IPS-20b (cell line): Measurements from ENCODE around the gene ANKRD23.

ENCODE experiments used
- H3K27ac ChIP-seq: one replicate; pipeline ENCODE4 v1.5.1; 2013; ENCODE audit warnings: low read length
- H3K27me3 ChIP-seq: 2 replicates; pipeline ENCODE4 v1.6.1; 2013; ENCODE audit warnings: mild to moderate bottlenecking, low read length, inconsistent platforms; ENCODE audit not compliant: insufficient read depth
- H3K36me3 ChIP-seq: 2 replicates; pipeline ENCODE4 v1.6.1; 2013; ENCODE audit warnings: low read depth, mild to moderate bottlenecking, inconsistent platforms, low read length, moderate library complexity; ENCODE audit not compliant: insufficient read depth
- H3K4me1 ChIP-seq: 2 replicates; pipeline ENCODE4 v1.6.1; 2013; ENCODE audit warnings: mild to moderate bottlenecking, control low read depth, inconsistent platforms, low read length, moderate library complexity; ENCODE audit not compliant: insufficient read depth
- H3K4me3 ChIP-seq: 2 replicates; pipeline ENCODE4 v1.5.1; 2013; ENCODE audit warnings: mild to moderate bottlenecking, low read length, inconsistent platforms
- H3K9ac ChIP-seq: 2 replicates; pipeline ENCODE4 v1.6.1; 2013; ENCODE audit warnings: low read depth, mild to moderate bottlenecking, inconsistent platforms, low read length, moderate library complexity
- H3K9me3 ChIP-seq: 2 replicates; pipeline ENCODE4 v1.6.1; 2013; ENCODE audit warnings: mild to moderate bottlenecking, low read depth, low read length, inconsistent platforms; ENCODE audit not compliant: insufficient read depth

The ANKRD23 gene

DNA sequence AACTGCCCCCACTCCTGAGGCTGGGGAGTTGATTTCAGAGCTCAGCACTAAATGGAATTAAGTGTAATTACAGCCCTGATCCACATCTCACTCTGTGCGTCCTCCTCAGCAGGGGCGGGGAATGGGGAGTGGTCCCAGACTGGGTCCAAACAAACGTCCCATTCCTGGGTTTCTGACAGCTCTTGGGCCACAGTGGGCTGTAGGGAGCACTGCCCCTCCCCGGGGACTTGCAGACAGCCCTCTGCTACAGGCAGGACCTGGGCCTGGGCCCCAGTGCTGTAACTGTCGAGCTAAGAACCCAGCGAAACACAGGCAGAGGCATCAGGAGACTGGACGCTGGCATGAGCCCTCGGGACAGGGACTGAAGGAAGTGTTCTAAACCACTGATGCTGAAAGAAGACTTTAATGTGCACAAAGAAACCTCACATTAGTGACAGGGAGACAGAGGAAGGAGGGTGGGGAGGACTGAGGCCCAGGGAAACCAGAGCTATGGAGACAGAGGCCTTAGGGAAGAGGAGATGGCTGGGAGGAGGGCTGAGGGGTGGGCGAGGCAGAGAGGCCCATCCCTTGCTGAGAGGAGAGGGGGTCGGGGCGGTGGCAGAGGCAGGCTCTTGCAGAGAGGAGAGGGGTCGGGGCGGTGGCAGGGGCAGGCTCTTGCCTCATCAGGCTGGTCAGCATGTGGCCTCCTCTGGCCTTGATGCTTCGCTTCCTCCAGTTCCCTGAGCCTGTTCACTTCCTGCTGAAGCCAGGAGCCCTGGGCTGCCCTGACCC, 31.9 kb upstream of the ANKRD23 start:
- Histone ChIP-seq H3K4me3 (no peak overlapping the region), H3K4me1 (peaks cover 18% of the 10 kb centered on the region; the same call in 1 of the 2 replicates), H3K27me3 (peaks cover 6% of the 10 kb centered on the region; the same call in 1 of the 2 replicates), H3K9me3 (no peaks in the 10 kb centered on the region), H3K9ac (no peak overlapping the region), H3K27ac (no peak overlapping the region), H3K36me3 (no peaks in the 10 kb centered on the region)

DNA sequence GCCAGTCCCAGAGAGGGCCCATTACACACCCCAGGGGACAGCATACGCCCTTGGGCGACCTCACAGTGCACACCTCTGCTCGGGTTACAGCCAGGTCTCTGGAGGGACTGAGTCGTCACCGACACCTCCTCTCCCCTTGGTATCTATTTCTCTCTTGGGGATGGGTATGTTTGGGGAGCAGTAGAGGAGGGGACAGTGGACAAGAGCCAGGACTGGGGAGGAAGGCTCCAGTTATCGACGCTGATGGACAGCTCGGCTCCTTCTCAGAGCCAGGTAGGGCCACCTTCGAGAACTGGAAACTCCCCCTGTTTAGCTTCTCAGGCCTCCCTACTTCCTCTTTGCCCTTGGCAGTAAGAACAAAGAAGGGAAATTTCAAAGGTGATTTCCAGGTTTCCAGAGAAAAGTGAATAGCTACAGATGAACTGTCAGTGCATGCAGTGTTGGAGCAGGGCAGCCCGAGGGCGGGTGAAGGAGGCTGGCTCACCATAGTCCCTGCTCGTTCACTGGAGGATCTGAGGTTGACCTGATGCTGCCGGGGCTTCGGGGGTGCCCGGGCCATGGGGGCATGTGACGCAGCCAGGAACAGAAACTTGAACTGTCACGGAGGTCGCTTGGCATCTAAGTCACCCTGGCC, 30.5 kb upstream of the ANKRD23 start:
- peaks cover 10% of the 10 kb centered on the region for H3K27me3 ChIP-seq
- H3K9me3 ChIP-seq: no peaks in the 10 kb centered on the region
- H3K4me1 ChIP-seq: peaks cover 21% of the 10 kb centered on the region; the same call in 1 of the 2 replicates
- no peak overlapping the region for H3K4me3 ChIP-seq
- no peak overlapping the region for H3K27ac ChIP-seq
- H3K36me3 ChIP-seq: no peaks in the 10 kb centered on the region
- no peak overlapping the region for H3K9ac ChIP-seq

DNA sequence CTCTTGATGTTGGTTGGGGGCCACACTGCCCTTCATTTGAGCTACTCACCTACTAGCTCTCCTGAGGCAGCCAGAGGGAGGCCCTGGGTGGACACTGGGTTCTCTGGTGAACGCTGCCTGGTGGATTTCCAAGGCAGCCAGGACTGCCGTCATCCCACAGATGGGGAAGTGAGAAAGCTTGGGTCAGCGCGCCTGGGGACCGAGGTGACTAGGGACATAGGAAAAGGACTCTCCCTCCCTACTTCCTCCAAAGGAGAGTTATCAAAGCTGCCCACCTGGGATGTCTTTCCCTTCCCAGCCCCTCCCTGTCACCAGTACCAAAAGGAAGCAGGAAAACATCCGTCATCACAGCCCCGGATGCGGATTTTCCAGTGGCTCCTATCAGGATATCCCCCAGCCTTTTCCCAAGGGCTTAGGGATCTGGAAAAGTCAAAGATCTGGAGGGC, 29.9 kb upstream of the ANKRD23 start:
- H3K27ac ChIP-seq: no peak overlapping the region

GRCh38 chr2:96872591-96873349, 28.9 kb upstream of the ANKRD23 start:
- no peaks in the 10 kb centered on the region for H3K9me3 ChIP-seq
- H3K27ac ChIP-seq: no peak overlapping the region
- H3K9ac ChIP-seq: no peak overlapping the region
- no peak overlapping the region for H3K4me3 ChIP-seq
- no peaks in the 10 kb centered on the region for H3K36me3 ChIP-seq
- peaks cover 21% of the 10 kb centered on the region; the same call in 1 of the 2 replicates for H3K4me1 ChIP-seq
- H3K27me3 ChIP-seq: peaks cover 10% of the 10 kb centered on the region

More for the DNA sequence above, 29.9 kb upstream of the ANKRD23 start:
- no peak overlapping the region for H3K4me3 ChIP-seq
- H3K4me1 ChIP-seq: peaks cover 21% of the 10 kb centered on the region; the same call in 1 of the 2 replicates
- H3K9me3 ChIP-seq: no peaks in the 10 kb centered on the region
- H3K9ac ChIP-seq: no peak overlapping the region
- H3K36me3 ChIP-seq: no peaks in the 10 kb centered on the region
- H3K27me3 ChIP-seq: peaks cover 10% of the 10 kb centered on the region

- H3K27me3 ChIP-seq: peaks cover 10% of the 10 kb centered on the region
These were observed 26.9 kb upstream of the ANKRD23 start for GRCh38 chr2:96870626-96871255.

GRCh38 chr2:96869822-96870625, 26.2 kb upstream of the ANKRD23 start, which contains the start of gene SEMA4C:
Gene SEMA4C (minus strand): TSS chr2:96870080. CDS start chr2:96867886, 2,194 bp downstream.
- Histone ChIP-seq H3K27me3 (peaks cover 10% of the 10 kb centered on the region), H3K27ac (peak within 1 kb of the TSS; percentile 85), H3K9ac (peak within 1 kb of the TSS; percentile 98)

More at GRCh38 chr2:96870626-96871255, 26.9 kb upstream of the ANKRD23 start:
- Histone ChIP-seq H3K9ac (peak overlapping the region; percentile 98; the same call in 1 of the 2 replicates), H3K4me3 (peak overlapping the region; percentile 90), H3K36me3 (peaks cover 20% of the 10 kb centered on the region), H3K9me3 (no peaks in the 10 kb centered on the region), H3K27ac (no peak overlapping the region), H3K4me1 (peaks cover 19% of the 10 kb centered on the region)

GRCh38 chr2:96869281-96869821, 25.5 kb upstream of the ANKRD23 start:
- Histone ChIP-seq H3K27me3 (peaks cover 10% of the 10 kb centered on the region), H3K27ac (peak overlapping the region; percentile 85), H3K4me1 (peaks cover 8% of the 10 kb centered on the region), H3K9me3 (no peaks in the 10 kb centered on the region), H3K36me3 (peaks cover 34% of the 10 kb centered on the region), H3K4me3 (peak overlapping the region; percentile 90; the same call in 1 of the 2 replicates), H3K9ac (peak overlapping the region; percentile 98; the same call in 1 of the 2 replicates)

More at GRCh38 chr2:96869822-96870625, 26.2 kb upstream of the ANKRD23 start, which contains the start of gene SEMA4C:
- peak within 1 kb of the TSS; percentile 90 for H3K4me3 ChIP-seq
- H3K36me3 ChIP-seq: peaks cover 27% of the 10 kb centered on the region
- H3K4me1 ChIP-seq: peaks cover 12% of the 10 kb centered on the region
- no peaks in the 10 kb centered on the region for H3K9me3 ChIP-seq

- Histone ChIP-seq H3K4me1 (peaks cover 8% of the 10 kb centered on the region), H3K9me3 (no peaks in the 10 kb centered on the region), H3K9ac (peak overlapping the region; percentile 98), H3K4me3 (peak overlapping the region; percentile 90), H3K27ac (peak overlapping the region; percentile 85), H3K27me3 (peaks cover 10% of the 10 kb centered on the region), H3K36me3 (peaks cover 40% of the 10 kb centered on the region)
These were observed 24.9 kb upstream of the ANKRD23 start for GRCh38 chr2:96868555-96869280.

- H3K4me1 ChIP-seq: peaks cover 8% of the 10 kb centered on the region
- H3K9ac ChIP-seq: peak overlapping the region; percentile 98
- H3K4me3 ChIP-seq: peak overlapping the region; percentile 90
- peak overlapping the region; percentile 85 for H3K27ac ChIP-seq
- peaks cover 48% of the 10 kb centered on the region for H3K36me3 ChIP-seq
- no peaks in the 10 kb centered on the region for H3K9me3 ChIP-seq
- peaks cover 10% of the 10 kb centered on the region for H3K27me3 ChIP-seq
These were observed 24.1 kb upstream of the ANKRD23 start for GRCh38 chr2:96867756-96868554.
